HG03025 (cell line): ENCODE results near the gene SLK.

ENCODE experiments used
- ATAC-seq: cut with Tn5 transposase; IDR thresholded peaks from one replicate; pipeline ENCODE4 v1.9.1; 2021; ENCODE audit warnings: mild to moderate bottlenecking, moderate library complexity; ENCODE audit not compliant: unreplicated experiment, low FRiP score

The SLK gene

DNA sequence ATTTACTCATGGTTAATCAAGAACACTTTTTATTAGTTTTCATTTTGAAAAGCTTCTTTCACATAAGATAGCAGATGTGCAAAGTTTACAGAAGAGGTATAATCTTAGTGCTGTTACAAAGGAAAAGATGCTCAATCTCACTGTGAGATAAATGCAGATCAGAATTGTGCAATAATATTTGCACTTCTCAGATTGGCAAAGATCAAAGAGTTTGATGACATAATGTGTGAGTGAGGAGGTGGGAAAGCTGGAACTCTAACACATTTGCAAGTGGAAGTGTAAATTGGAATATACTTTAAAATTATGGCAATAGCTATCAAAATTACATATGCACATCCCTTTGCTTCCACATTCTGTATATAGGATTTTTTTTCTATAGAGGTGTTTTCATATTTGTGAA is 27.4 kb upstream of the SLK start:
- no peak for ATAC-seq

DNA sequence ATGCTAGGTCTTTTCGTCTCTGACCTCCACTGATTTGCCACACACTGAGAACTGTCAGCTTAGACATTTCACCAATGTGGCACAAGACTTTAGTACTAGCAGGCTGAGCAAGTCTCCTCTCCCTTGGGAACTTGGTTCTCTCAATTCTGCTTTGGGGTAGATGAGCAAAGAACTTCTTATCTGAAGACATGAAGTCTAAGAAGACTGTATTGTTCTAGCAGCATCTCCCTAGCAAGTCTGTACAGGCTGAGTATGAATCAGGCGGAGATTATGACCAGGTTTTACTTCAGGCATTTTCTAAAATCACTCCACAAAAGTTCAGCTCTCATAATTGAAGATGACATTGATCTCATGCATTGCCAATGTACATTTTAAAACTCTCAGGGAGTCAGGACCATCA is 25.1 kb upstream of the SLK start:
- no peak for ATAC-seq

DNA sequence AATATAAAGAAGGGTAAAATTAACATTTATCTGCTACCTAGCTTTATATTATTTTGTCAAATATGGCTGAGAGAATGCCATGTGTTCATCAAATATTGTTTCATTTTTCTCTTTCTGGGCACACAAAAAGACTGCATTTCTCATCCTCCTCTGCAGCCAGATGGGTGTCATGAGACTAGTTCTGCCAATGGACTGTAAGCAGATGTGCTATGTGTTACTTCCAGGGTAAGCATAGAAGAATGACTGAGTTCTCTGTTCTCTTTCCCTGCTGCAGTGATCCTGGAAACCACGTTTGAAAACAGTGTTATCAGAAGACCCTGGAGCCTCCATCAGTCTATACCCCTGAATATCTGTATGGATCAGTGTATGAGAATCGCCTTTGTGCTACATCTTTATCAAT is 24.1 kb upstream of the SLK start:
- ATAC-seq = no peak

DNA sequence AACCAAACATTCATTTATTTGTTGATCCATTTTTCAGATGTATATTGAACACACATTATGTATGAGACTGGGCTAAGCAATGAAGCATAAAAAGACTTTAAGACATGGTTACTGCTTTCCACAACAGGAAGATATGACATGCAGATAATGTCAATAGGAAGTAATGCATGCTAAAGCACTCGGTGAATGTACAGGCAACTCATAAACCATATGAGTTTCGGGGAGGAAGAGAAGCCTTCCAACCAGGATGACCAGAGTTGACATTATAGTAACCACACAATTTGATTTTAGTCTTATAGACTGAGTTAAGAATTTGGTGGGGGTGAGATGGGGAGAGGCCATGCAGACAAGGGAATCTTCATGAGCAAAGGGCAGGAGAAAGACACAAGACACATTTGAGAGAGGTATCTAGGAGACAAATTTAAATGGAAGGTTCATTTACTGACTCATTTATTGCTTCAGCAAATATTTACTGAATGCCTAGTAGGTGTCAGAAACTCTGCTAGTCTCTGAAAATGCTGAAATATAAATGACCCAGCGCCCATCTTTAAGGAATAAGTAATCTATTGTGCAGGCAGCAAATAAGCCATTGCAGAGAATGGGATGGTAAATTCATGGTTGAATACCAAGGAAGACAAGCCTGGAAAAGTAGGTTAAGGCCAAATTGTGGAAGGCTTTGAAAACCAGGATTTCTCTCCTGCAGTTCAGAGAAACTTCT is 19.0 kb upstream of the SLK start:
- no peak for ATAC-seq

DNA sequence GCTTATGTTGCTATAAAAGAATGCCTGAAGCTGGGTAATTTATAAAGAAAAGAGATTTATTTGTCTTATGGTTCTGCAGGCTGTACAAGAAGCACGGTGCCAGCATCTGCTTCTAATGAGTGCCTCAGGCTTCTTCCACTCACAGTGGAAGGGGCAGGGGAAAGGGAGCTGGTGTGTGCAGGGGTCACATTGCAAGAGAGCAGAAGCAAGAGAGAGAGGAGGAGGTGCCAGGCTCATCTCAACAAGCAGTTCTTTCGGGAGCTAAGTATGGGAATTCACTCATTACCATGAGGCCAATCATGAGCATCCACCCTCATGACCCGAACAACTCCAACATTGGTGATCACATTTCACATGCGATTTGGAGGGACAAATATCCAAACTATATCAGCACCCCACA is 17.2 kb upstream of the SLK start:
- no peak for ATAC-seq

DNA sequence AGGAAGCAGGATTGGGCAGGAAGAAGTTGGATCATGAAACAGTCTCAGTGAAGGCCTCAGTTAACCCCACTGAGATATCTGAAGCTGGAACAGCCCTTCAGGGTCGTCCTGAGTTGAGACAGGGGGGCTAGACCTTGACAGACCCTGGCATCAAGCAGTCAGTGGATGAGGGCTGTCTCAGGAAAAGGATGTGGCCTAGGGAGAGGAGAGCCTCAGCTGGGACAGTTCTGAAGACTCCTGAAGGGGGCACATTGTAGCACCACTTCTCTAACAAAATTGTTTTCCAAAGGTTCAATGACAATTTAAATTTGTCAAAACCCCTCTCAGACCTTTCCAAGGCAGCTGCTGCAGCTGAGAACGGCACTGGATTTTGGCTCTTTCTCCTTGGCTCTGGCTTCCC is 15.8 kb upstream of the SLK start:
- ATAC-seq = no peak

DNA sequence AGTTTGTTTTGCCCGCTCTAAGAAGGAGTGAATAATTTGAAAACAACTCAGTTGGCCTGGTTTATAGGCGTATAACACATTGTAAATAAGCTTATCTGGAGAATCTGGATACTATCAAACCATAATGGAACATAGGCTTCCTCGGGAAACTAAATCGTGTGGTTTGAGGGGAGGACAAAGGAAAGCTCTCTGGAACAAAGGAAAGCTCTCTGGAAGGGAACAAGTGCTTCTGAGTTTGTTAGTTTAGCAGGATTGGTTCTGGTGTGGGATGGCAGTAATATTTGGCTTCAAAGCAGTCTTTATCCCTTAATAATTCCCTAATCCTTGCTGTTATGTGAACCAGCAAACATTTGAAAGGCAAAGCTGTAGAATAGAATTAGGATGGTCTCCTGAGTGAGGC is 15.0 kb upstream of the SLK start:
- ATAC-seq = no peak

DNA sequence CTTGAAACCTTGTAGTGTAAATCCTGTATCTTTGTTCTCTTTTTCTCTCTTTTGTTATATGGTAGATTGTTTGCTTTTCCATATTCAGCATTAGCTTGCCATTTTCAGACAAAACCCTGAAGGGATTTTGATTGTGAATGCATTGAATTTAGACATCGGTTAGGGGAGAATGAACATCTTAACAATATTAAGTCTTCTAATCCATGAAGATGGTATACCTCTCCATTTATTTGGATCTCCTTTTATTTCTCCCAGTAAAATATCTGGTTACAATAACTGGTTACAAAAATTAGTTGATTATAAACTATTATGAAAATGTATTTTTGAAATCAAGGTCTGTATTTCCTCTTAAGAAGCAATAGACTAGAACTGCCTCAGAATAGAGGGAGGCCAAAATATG is 12.4 kb upstream of the SLK start:
- no peak for ATAC-seq

DNA sequence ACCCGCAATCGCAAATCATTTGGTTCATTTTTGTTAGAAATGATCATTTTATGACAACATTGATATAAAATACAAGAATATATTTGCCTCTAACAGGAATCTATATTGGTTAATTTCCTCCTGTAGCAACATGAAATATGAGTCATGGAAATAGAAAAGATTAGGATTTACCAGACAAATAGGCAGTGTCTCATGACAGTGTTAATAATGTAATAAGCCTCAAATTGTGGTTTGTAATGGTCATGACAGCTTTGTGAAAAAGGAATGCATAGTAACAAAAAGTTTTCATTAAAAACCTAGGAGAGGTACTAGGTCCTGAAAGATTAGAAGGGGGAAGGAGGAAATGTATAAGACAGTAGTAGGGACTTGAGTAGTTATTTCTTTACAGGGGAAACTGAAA is 7.9 kb upstream of the SLK start:
- no peak for ATAC-seq

DNA sequence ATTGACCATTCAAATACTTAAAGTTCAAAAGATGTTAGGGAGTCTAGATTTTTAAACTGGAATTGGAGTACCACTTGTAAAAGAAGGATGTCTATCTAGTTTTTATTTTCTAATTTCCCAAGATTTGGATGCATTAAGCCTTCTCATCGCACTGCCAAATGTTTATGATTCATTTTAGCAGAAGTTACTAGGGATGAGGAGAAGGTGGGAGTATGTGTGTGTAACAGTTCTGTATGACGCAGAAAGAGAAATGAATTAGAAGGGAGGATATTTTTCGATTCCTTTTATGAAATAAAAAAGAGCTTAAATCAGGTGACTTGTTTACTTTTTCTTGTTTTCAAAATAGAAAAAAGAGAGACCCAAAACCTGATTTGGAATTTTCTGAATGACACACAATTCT is 6.8 kb upstream of the SLK start:
- no peak for ATAC-seq

DNA sequence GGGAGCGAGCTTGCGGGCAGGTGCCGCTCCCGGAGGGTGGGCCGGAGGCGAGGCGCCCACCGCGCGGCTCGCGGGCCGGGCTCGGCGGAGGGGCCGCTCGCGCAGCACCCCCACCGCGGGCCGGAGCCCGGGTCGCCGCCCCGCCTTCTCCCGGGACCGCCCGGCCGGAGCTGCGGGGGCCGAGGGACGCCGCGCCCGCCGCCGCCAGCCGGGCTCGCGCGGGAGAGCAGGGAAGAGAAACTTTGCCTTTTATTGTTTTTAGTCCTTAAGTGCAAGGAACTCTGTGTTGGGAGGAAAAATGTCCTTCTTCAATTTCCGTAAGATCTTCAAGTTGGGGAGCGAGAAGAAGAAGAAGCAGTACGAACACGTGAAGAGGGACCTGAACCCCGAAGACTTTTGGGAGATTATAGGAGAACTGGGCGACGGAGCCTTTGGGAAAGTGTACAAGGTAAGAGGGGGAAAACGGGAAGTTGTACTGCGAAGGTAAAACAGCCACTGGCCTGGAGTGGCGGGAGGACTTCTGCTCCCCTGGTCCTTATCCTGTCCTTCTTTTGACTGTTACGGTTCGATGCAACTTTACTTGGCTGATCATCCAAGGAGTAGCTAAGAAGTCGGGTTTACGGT is 620 bp downstream of the SLK start:
- peak; percentile 34 for ATAC-seq

DNA sequence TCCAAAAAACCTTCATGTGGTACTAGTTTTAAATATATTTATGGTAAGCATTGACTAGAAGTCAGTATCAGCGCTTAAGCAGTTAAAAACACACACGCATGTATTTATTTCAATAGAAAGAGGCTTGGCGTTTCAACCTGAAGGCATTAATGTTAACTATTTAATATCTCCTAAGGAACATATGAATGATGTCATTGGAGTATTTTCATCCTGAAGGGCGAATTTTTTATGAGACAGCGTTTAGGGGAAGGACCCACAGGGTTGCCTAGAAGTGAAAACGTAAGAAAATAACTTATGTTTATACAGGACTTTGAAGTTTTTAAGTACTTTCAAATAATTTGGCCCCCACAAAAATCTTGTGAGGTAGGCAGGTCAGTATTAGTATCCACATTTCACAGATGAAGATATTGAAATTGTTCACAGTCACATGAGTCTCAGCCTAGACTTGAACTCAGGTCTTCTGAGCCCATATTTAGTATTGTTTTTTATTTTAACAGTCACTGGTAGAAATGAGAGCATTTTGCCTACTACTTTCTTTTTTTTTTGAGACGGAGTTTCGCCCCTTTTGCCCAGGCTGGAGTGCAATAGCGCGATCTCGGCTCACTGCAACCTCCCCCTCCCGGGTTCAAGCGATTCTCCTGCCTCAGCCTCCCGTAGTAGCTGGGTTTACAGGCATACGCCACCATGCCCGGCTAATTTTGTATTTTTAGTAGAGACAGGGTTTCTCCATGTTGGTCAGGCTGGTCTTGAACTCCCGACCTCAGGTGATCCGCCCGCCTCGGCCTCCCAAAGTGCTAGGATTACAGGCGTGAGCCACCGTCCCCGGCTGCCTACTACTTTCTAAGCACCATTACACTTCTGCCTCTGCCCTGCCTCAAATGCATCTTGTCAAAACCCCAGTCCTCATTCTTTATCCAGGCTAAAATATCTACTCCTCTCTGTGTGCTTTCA is 1.8 kb downstream of the SLK start:
- ATAC-seq = no peak

DNA sequence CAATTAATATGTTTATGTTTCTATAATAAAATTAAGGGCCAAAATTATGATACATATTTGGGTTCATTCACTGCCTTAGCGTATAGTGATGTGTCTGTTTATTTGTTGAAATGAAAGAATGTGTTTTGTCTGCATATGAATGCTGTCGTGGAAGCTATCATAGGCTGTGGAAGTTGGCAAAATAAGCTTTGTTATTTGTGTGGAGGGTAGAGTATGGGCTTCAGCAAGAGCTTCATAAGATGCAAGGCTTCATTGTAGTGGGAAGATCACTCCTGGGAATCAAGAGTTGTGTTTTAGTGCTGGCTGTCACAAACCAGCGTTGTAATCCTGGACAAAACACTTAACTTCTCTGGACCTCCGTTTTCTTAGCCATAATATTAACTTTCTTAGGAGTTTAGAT is 2.5 kb downstream of the SLK start:
- ATAC-seq = no peak

DNA sequence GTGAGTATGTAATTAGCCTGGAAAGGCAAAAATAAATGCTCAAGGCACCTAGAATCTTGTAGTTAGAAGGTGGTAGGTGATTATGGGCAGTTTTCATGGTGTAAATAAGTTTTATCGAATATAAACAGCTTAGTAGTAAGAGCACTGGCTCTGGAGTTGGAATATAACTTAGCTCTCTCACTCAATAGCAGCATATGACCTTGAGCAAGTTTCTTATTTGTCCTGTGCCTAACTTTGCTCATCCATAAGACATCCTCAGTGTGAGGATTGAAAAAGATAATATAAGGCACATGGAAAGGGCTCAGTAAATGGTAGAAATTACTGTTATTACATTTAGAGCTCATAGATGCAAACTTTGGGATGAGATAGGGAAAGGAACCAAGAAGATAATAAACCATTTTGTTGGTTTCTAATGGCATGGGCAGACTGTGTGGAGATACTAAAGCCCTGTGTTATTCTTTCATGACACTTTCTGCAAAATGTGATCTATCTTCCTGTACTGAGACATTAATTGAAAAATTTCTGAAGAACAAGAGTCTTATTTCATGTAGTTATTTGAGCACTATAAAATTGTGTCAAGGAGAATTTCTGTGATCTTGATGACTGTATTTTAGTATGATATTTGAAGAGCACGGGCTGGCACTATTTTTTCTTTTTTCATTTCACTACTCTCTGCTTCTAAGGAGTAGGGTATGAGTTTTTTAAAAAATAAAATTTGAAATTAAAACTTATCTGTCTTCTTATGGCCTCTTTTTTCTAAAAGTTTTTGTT is 3.1 kb downstream of the SLK start:
- ATAC-seq = no peak

DNA sequence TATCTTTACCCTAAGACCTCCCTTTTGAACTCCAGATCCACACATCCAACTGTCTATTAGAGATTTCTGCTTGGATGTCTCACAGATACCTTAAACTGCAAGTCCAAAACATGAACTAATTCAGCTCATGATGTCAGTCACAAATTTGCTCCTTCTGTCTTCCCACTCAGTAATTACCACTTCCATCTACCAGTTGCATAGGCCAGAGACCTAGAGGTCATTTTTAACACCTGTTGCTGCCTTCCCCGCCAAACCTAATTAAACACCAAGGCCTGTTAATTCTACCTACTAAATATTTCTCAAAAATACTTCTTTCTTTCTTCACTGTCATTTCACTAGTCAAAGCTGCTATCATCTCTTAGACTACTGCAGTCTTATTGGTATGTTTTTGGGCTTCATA is 8.2 kb downstream of the SLK start:
- ATAC-seq = no peak

DNA sequence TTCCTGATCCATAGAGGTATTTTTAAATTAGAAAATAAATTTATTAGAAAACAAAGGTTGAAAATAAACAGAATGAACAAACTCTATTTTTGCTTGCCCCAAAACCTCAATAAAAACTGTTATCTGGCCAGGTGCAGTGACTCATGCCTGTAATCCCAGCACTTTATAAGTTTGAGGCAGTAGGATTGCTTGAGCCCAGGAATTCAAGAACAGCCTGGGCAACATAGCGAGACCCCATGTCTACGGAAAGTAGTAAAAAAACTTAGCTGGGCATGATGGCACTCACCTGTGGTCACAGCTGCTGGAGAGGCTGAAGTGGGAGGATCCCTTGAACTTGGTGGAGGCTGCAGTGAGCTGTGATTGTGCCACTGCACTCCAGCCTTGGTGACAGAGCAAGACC is 10.3 kb downstream of the SLK start:
- ATAC-seq = no peak

DNA sequence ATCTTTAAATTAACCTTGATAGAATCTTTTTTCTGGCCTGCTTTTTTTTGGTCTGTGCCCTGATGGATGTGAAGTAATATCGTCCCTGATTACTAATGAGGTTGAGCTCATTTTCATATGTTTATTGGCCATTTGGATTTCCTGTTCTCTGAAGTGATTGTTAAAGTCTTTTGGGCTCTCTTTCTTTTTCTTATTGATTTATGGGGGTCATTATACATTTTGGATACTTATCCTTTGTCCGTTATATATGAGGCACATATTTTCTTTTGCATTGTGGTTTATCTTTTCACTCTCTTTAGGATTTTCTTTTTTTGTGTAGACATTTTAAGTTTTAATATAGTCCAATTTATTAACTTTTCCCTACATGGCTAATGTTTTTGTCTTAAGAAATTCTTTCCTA is 12.6 kb downstream of the SLK start:
- no peak for ATAC-seq

DNA sequence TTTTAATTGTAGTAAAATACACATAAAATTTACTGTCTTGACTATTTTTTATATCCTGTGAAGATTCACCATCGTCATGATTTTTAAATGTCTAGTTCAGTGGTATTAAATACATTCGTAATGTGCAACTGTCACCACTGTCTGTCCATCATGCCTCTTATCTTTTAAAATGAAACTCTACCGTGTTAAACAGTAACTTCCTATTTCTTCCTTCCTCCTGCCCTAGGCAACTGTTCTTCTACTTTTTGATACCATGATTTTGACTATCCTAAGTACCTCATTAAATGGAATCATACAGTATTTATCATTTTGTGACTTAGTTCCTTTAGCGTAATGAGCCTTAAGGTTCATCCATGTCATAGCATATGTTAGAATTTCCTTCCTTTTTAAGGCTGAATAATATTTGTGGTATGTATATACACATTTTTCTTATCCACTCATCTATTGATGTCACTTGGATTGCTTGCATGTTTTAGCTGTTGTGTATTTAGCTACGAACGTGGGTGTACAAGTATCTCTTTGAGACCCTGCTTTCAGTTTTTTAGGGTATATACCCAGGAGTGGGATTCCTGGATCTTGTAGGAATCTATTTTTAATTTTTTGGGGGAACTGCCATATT is 13.5 kb downstream of the SLK start:
- ATAC-seq = no peak

DNA sequence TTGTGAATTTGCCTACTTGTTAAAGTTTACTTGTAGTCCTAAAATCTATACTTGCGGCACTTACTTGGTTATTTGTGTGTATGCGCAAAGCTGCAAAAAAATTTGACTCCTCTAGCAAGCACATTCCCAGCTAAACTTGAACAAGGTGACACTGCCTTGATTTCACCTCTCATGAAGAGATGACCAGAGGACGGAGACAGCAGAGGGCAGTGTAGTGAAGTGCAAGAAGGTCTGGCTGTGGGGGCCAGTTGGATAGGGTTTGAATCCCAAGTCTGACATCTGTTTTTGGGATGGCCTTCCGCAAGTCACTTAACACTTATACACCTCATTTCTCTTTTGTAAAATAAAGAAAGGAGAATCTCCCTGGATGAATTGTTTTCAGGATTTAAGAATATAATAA is 15.7 kb downstream of the SLK start:
- ATAC-seq = no peak

DNA sequence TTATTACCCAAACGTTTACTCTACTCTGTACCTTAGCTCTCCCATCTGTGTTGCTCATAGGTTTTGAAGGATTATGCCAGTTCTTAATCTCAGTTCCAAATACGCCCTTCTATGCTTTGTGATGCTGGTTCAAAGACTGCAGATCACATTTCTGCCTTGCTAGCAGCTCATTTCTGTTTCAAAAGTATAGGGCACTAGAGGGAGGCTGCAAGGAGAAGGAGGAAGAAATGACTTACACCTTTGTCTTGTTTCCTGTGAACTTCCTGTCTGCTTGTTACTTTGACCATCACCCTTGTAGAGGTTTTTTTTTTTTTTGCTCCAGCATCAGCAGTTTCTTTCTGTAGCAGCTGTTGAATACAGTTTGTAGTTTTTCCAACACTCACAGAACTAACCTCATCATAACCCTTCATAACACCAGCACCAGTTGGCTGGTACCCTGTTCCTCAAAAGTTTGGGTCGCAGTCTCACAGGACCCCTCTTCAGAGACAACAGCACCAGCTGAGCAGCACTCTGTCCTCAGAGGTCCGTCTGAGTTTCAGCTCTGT is 16.5 kb downstream of the SLK start:
- ATAC-seq = peak; percentile 69
